Measurements from ENCODE around the gene ALOX5AP. TPM values are rescaled to one million over a fixed set of nuclear protein-coding genes. Genes with fewer than 3 reads are reported as not detected.

ALOX5AP gene
- total RNA-seq (2022; extraction: Qiagen RNA extraction) = 3.7 to 5.2 TPM (median 3.9 TPM) in 5 replicates

DNA sequence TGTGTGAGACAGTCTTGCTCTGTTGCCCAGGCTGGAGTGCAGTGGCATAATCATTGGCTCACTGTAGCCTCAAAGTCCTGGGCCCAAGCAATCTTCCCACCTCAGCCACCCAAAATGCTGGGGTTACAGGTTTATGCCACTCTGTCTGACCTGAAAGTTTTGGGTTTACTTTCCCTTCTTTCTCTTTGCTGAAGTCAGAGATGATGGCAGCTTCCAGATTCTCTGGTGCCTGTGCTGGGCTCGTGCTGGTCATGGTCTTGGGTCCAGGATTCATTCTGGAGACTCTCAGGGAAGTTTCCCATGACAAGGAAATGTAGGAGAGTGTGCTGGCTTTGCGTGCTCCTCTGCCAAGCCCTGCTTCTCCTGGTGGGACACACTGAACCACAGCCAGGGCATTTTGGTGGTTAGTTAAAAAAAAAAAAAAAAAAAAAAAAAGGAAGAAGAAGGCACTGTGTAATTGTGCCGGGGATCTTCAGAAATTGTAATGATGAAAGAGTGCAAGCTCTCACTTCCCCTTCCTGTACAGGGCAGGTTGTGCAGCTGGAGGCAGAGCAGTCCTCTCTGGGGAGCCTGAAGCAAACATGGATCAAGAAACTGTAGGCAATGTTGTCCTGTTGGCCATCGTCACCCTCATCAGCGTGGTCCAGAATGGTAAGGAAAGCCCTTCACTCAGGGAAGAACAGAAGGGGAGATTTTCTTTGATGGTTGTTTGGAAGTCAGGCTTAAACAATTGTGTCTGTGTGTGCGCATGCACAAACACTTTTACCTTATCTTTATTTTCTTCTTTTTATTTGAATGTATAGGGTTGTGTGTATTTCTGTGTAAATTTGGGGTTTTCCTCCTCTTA lies at the start of gene ALOX5AP:
Gene ALOX5AP, plus strand, starts transcription at position 519 of the 847 bp plus-strand sequence. Its CDS starts 63 bp downstream, at position 582.

Other genes starting within 250 kb of the ALOX5AP start
- gene USPL1, start 117.6 kb upstream of the ALOX5AP start, total RNA-seq (2022; extraction: Qiagen RNA extraction) = 10.8 to 15.3 TPM (median 12.3 TPM) in 5 replicates
- gene MEDAG, start 170.7 kb downstream of the ALOX5AP start, total RNA-seq (2022; extraction: Qiagen RNA extraction) = 0.05 to 0.40 TPM (median 0.06 TPM) in 5 replicates
- not detected in 5 replicates for gene TEX26, start 197.1 kb downstream of the ALOX5AP start, total RNA-seq (2022; extraction: Qiagen RNA extraction)

Measured in A549 treated with CORT108297 at 1 μM for 4 hours (cell line).